CD4-positive, alpha-beta memory T cell (primary cell): ENCODE results near the gene KCTD3. TPM values are rescaled to one million over a fixed set of nuclear protein-coding genes. Genes with fewer than 3 reads are reported as not detected.

ENCODE experiments used
- CTCF ChIA-PET: fragments of 350-600 bp; sonication (Branson Sonifier 250); formaldehyde crosslinking; loops from one replicate; lab custom pipeline; 2021; ENCODE audit warnings: inconsistent platforms; ENCODE audit not compliant: partially characterized antibody; lab: Charles Lee
- POLR2A ChIA-PET: fragments of 350-600 bp; sonication (Branson Sonifier 250); formaldehyde crosslinking; loops from one replicate; lab custom pipeline; 2021; ENCODE audit not compliant: partially characterized antibody; lab: Charles Lee
- DNase-seq, 5 donors: peaks; one replicate each; pipeline versions ENCODE4 v3.0.0 to v3.0.0-alpha.2; 2020 to 2022; ENCODE audit warnings: mixed read lengths in 1 of 5
- H3K27ac ChIP-seq: one replicate; pipeline ENCODE4 v1.7.0; 2013; ENCODE audit warnings: low read depth, low read length
- H3K27me3 ChIP-seq: 2 replicates; pipeline ENCODE4 v1.7.0; 2013; ENCODE audit warnings: mild to moderate bottlenecking, low read length, moderate library complexity; ENCODE audit not compliant: insufficient read depth
- H3K36me3 ChIP-seq: 2 replicates; pipeline ENCODE4 v1.7.0; 2013; ENCODE audit warnings: mild to moderate bottlenecking, low read length, moderate library complexity; ENCODE audit not compliant: insufficient read depth
- H3K4me1 ChIP-seq: 2 replicates; pipeline ENCODE4 v1.7.0; 2013; ENCODE audit warnings: mild to moderate bottlenecking, low read length, moderate library complexity; ENCODE audit not compliant: insufficient read depth
- H3K4me3 ChIP-seq, 2 donors: one replicate each; pipeline ENCODE4 v1.7.0; 2013; ENCODE audit warnings: low read length in 2 of 2, mild to moderate bottlenecking in 1 of 2
- H3K9me3 ChIP-seq, 2 donors: one replicate each; pipeline ENCODE4 v1.7.0; 2013; ENCODE audit warnings: low read length in 2 of 2, control low read depth in 1 of 2; ENCODE audit not compliant: control insufficient read depth in 1 of 2
- H3K27ac Mint-ChIP-seq, 7 donors: one replicate each; pipeline ENCODE4 v1.8.0; 2020 to 2021; ENCODE audit warnings: mixed read lengths in 7 of 7, mild to moderate bottlenecking in 6 of 7, inconsistent platforms in 3 of 7, moderate library complexity in 3 of 7
- H3K27me3 Mint-ChIP-seq, 2 donors: one replicate each; pipeline ENCODE4 v1.8.0; 2020 to 2021; ENCODE audit warnings: mixed read lengths in 2 of 2
- H3K36me3 Mint-ChIP-seq, 2 donors: one replicate each; pipeline ENCODE4 v1.8.0; 2020 to 2021; ENCODE audit warnings: mixed read lengths in 2 of 2, inconsistent platforms in 1 of 2, mild to moderate bottlenecking in 1 of 2
- H3K4me1 Mint-ChIP-seq, 4 donors: one replicate each; pipeline ENCODE4 v1.8.0; 2020 to 2021; ENCODE audit warnings: mixed read lengths in 4 of 4, mild to moderate bottlenecking in 1 of 4
- H3K4me3 Mint-ChIP-seq, 8 donors: one replicate each; pipeline ENCODE4 v1.8.0; 2020 to 2021; ENCODE audit warnings: mixed read lengths in 8 of 8, mild to moderate bottlenecking in 7 of 8, moderate library complexity in 6 of 8, inconsistent platforms in 3 of 8
- H3K9me3 Mint-ChIP-seq, 8 donors: one replicate each; pipeline ENCODE4 v1.8.0; 2020 to 2021; ENCODE audit warnings: mixed read lengths in 8 of 8, mild to moderate bottlenecking in 5 of 8, inconsistent platforms in 3 of 8, moderate library complexity in 1 of 8
- intact Hi-C: fragments of 100-400 bp; cut with micrococcal nuclease; formaldehyde crosslinking; loops from one replicate; pipeline ENCODE4 v1.15.1; 2023
- polyA plus RNA-seq, 2 donors: library from polyadenylated mRNA; unstranded; fragments of 300-500 nt; fragmentation: Illumina TruSeq; gene quantifications; one replicate each; pipeline ENCODE4 v1.2.3, GENCODE V29; 2021
- total RNA-seq, 2 experiments: library from RNA; stranded (reverse); gene quantifications; one replicate each; pipeline ENCODE4 v1.2.3, GENCODE V29; 2021

Gene KCTD3
- total and polyA plus RNA-seq, 4 experiments from 2014 or later: 0.20 to 2.5 (median 1.3) TPM

DNA sequence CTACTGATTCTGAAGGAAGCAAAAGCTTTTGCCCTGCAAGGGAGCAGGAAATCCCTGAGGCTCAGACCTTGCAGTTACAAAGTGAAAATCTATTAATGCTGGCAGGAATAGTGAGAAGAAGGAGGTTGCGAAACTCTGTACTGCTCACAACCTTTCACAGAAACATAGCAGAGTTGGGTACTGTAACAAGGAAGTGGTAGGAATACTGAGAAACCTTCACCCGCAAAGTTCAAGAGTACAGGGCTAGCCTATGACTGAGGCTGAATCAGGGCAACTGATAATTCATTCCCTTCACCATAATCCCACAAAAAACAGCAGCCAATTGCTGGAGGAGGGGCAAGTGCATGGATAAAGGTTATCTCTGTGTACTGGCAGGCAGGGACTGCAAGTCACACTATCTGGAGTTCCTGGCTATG, 23.9 kb upstream of the KCTD3 start:
- no peaks in the 10 kb centered on the region for H3K4me1 Mint-ChIP-seq
- Histone ChIP-seq H3K27me3 (no peaks in the 10 kb centered on the region), H3K36me3 (no peaks in the 10 kb centered on the region), H3K4me1 (no peaks in the 10 kb centered on the region), H3K9me3 (no peaks in the 10 kb centered on the region), H3K4me3 (no peak overlapping the region), H3K27ac (no peak overlapping the region)
- POLR2A ChIA-PET: no interaction called here
- intact Hi-C loops: no loop called here
- H3K36me3 Mint-ChIP-seq: no peaks in the 10 kb centered on the region
- H3K9me3 Mint-ChIP-seq: peaks cover 0 to 13% (median 0%) of the 10 kb centered on the region in 8 donors
- H3K27me3 Mint-ChIP-seq: peaks cover 0 to 3% of the 10 kb centered on the region in 2 donors
- H3K27ac Mint-ChIP-seq: no peak overlapping the region
- CTCF ChIA-PET: interaction anchor here (1.1 to 1.3 kb wide), 2 partner anchors 11 to 16 kb away, joined by 4 read pairs; no protein-coding TSS in a partner anchor
- no peak overlapping the region for H3K4me3 Mint-ChIP-seq
- DNase-seq: no peak

- Mint-ChIP-seq H3K27me3 (peaks cover 0 to 3% of the 10 kb centered on the region in 2 donors), H3K36me3 (no peaks in the 10 kb centered on the region), H3K9me3 (peaks cover 0 to 13% (median 0%) of the 10 kb centered on the region in 8 donors), H3K27ac (no peak overlapping the region), H3K4me3 (no peak overlapping the region), H3K4me1 (no peaks in the 10 kb centered on the region)
- Histone ChIP-seq H3K4me3 (no peak overlapping the region), H3K27me3 (no peaks in the 10 kb centered on the region), H3K4me1 (no peaks in the 10 kb centered on the region), H3K27ac (no peak overlapping the region), H3K9me3 (no peaks in the 10 kb centered on the region), H3K36me3 (no peaks in the 10 kb centered on the region)
- no peak for DNase-seq
- intact Hi-C loops: no loop called here
- ChIA-PET CTCF (no interaction called here), POLR2A (no interaction called here)
These were observed 23.3 kb upstream of the KCTD3 start for GRCh38 chr1:215543806-215544205.

- intact Hi-C loops: no loop called here
- H3K27me3 Mint-ChIP-seq: peaks cover 0 to 3% of the 10 kb centered on the region in 2 donors
- H3K9me3 ChIP-seq: no peaks in the 10 kb centered on the region
- no peaks in the 10 kb centered on the region for H3K4me1 Mint-ChIP-seq
- H3K4me3 ChIP-seq: no peak overlapping the region
- no peaks in the 10 kb centered on the region for H3K36me3 ChIP-seq
- no peak for DNase-seq
- ChIA-PET POLR2A (no interaction called here), CTCF (no interaction called here)
- no peaks in the 10 kb centered on the region for H3K27me3 ChIP-seq
- H3K4me1 ChIP-seq: no peaks in the 10 kb centered on the region
- no peak overlapping the region for H3K27ac Mint-ChIP-seq
- H3K36me3 Mint-ChIP-seq: no peaks in the 10 kb centered on the region
- H3K27ac ChIP-seq: no peak overlapping the region
- H3K9me3 Mint-ChIP-seq: peaks cover 0 to 13% (median 0%) of the 10 kb centered on the region in 8 donors
- H3K4me3 Mint-ChIP-seq: no peak overlapping the region
These were observed 22.5 kb upstream of the KCTD3 start for GRCh38 chr1:215544566-215544965.

DNA sequence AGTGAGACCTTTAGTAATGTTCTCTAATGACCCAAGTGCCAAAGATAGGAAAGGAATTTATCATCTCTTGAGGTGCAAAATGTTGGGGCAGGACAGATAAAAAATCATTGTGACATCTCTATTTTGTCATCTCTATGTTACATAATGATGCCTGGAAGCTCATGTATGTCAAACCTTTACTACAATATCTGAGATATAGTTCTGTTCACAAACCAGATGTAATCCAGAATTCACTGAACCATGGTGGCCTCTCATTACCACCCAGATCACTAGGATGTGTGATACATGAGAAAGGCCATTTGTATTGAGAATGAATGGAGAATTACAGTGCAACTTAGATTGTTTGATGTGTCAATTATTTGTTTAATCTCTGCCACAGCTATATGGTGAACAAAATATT, 22.0 kb upstream of the KCTD3 start:
- H3K27me3 ChIP-seq: no peaks in the 10 kb centered on the region
- intact Hi-C loops: no loop called here
- H3K27me3 Mint-ChIP-seq: peaks cover 0 to 3% of the 10 kb centered on the region in 2 donors
- ChIA-PET POLR2A (no interaction called here), CTCF (no interaction called here)
- H3K4me1 ChIP-seq: no peaks in the 10 kb centered on the region
- no peak overlapping the region for H3K4me3 ChIP-seq
- no peaks in the 10 kb centered on the region for H3K36me3 Mint-ChIP-seq
- H3K36me3 ChIP-seq: no peaks in the 10 kb centered on the region
- H3K27ac ChIP-seq: no peak overlapping the region
- DNase-seq: no peak
- no peak overlapping the region for H3K27ac Mint-ChIP-seq
- no peaks in the 10 kb centered on the region for H3K9me3 ChIP-seq
- H3K4me1 Mint-ChIP-seq: no peaks in the 10 kb centered on the region
- H3K9me3 Mint-ChIP-seq: peaks cover 0 to 13% (median 0%) of the 10 kb centered on the region in 8 donors
- H3K4me3 Mint-ChIP-seq: no peak overlapping the region

DNA sequence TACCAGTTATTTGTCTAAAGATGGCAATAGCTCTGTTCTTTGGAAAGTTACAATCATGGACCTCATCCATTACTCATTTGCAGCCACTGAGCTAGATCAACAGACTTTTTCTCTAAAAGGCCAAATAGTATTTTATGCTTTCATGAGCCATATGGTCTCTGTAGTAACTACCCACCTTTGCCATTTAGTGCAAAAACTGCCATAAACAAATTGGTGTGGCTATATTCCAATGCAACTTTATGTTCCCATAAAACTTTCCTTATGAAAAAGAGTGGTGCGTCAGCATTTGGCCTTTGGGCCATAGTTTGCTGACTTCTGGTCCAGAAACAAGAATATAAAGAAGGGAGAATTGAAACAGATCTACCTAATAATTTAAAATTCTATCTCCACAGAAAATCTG, 20.1 kb upstream of the KCTD3 start:
- Mint-ChIP-seq H3K36me3 (no peaks in the 10 kb centered on the region), H3K27me3 (no peaks in the 10 kb centered on the region), H3K4me1 (no peaks in the 10 kb centered on the region), H3K4me3 (no peak overlapping the region), H3K9me3 (peaks cover 0 to 13% (median 0%) of the 10 kb centered on the region in 8 donors), H3K27ac (no peak overlapping the region)
- no peaks in the 10 kb centered on the region for H3K27me3 ChIP-seq
- intact Hi-C loops: no loop called here
- CTCF ChIA-PET: no interaction called here
- no peaks in the 10 kb centered on the region for H3K9me3 ChIP-seq
- no peak overlapping the region for H3K27ac ChIP-seq
- no peaks in the 10 kb centered on the region for H3K4me1 ChIP-seq
- no peak overlapping the region for H3K4me3 ChIP-seq
- no peak for DNase-seq
- POLR2A ChIA-PET: no interaction called here
- H3K36me3 ChIP-seq: no peaks in the 10 kb centered on the region

DNA sequence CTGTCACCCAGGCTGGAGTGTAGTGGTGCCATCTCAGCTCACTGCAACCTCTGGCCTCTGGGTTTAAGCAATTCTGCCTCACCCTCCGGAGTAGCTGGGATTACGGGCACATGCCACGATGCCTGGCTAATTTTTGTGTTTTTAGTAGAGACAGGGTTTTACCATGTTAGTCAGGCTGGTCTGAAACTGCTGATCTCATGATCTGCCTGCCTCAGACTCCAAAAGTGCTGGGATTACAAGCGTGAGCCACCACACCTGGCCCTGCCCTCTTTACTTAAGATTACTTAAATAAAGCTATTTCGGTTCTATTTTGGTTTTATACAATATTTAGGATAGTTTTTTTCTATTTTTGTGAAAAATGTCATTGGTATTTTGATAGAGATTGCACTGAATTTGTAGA, 15.3 kb upstream of the KCTD3 start:
- CTCF ChIA-PET: no interaction called here
- no peaks in the 10 kb centered on the region for H3K36me3 Mint-ChIP-seq
- peaks cover 0 to 1% of the 10 kb centered on the region in 2 donors for H3K27me3 Mint-ChIP-seq
- intact Hi-C loops: no loop called here
- Histone ChIP-seq H3K4me1 (no peaks in the 10 kb centered on the region), H3K27me3 (no peaks in the 10 kb centered on the region), H3K27ac (no peak overlapping the region), H3K36me3 (no peaks in the 10 kb centered on the region), H3K9me3 (no peaks in the 10 kb centered on the region), H3K4me3 (no peak overlapping the region)
- POLR2A ChIA-PET: no interaction called here
- no peaks in the 10 kb centered on the region for H3K4me1 Mint-ChIP-seq
- H3K4me3 Mint-ChIP-seq: no peak overlapping the region
- H3K9me3 Mint-ChIP-seq: peaks cover 0 to 28% (median 9%) of the 10 kb centered on the region in 8 donors
- no peak for DNase-seq
- no peak overlapping the region for H3K27ac Mint-ChIP-seq

GRCh38 chr1:215554865-215555264, 12.2 kb upstream of the KCTD3 start:
- H3K9me3 Mint-ChIP-seq: peaks cover 0 to 28% (median 11%) of the 10 kb centered on the region in 8 donors
- no peak for DNase-seq
- Histone ChIP-seq H3K9me3 (no peaks in the 10 kb centered on the region), H3K36me3 (no peaks in the 10 kb centered on the region), H3K27me3 (no peaks in the 10 kb centered on the region), H3K4me1 (no peaks in the 10 kb centered on the region), H3K27ac (no peak overlapping the region), H3K4me3 (no peak overlapping the region)
- CTCF ChIA-PET: no interaction called here
- intact Hi-C loops: no loop called here
- H3K36me3 Mint-ChIP-seq: no peaks in the 10 kb centered on the region
- POLR2A ChIA-PET: no interaction called here
- peaks cover 0 to 1% of the 10 kb centered on the region in 2 donors for H3K27me3 Mint-ChIP-seq
- H3K4me1 Mint-ChIP-seq: no peaks in the 10 kb centered on the region
- H3K4me3 Mint-ChIP-seq: no peak overlapping the region
- no peak overlapping the region for H3K27ac Mint-ChIP-seq

DNA sequence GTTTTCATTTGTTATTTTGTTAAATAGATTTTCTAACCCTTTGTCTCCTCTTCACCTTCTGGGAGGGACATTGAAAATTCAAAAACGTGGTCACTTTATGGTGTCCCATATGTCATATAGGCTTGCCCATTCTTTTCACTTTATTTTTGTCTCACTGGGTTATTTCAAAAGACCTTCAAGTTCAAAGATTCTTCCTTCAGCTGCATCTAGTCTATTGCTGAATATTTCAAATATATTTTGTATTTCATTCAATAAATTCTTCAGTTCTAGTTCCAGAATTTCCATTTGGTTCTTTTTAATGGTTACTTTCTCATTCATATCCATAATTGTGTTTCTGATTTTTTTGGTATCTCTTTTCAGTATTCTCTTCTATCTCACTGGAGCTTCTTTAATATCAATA, 11.6 kb upstream of the KCTD3 start:
- H3K9me3 ChIP-seq: no peaks in the 10 kb centered on the region
- H3K36me3 ChIP-seq: no peaks in the 10 kb centered on the region
- peaks cover 0 to 1% of the 10 kb centered on the region in 2 donors for H3K27me3 Mint-ChIP-seq
- no peak overlapping the region for H3K4me3 ChIP-seq
- no peak for DNase-seq
- POLR2A ChIA-PET: no interaction called here
- no peak overlapping the region for H3K4me3 Mint-ChIP-seq
- intact Hi-C loops: no loop called here
- H3K36me3 Mint-ChIP-seq: no peaks in the 10 kb centered on the region
- no peak overlapping the region for H3K27ac ChIP-seq
- H3K9me3 Mint-ChIP-seq: peaks cover 0 to 28% (median 11%) of the 10 kb centered on the region in 8 donors
- no peak overlapping the region for H3K27ac Mint-ChIP-seq
- CTCF ChIA-PET: no interaction called here
- H3K27me3 ChIP-seq: no peaks in the 10 kb centered on the region
- no peaks in the 10 kb centered on the region for H3K4me1 ChIP-seq
- H3K4me1 Mint-ChIP-seq: no peaks in the 10 kb centered on the region
